CD4-positive, alpha-beta T cell treated with Interleukin-15 for 4 hours (primary cell): ENCODE measurements around the gene LTB4R.

ENCODE experiments used
- DNase-seq: peaks from one replicate; pipeline ENCODE4 v3.0.0-alpha.2; 2020; ENCODE audit warnings: low spot score

LTB4R gene

GRCh38 chr14:24310646-24311604, at the start of gene LTB4R:
Gene LTB4R (plus strand): TSS chr14:24311502. CDS start chr14:24315652, 4,150 bp downstream.
- peak; percentile 71 for DNase-seq

- DNase-seq, result no peak
These were observed 49.4 kb upstream of the LTB4R start for GRCh38 chr14:24261969-24262327.

DNA sequence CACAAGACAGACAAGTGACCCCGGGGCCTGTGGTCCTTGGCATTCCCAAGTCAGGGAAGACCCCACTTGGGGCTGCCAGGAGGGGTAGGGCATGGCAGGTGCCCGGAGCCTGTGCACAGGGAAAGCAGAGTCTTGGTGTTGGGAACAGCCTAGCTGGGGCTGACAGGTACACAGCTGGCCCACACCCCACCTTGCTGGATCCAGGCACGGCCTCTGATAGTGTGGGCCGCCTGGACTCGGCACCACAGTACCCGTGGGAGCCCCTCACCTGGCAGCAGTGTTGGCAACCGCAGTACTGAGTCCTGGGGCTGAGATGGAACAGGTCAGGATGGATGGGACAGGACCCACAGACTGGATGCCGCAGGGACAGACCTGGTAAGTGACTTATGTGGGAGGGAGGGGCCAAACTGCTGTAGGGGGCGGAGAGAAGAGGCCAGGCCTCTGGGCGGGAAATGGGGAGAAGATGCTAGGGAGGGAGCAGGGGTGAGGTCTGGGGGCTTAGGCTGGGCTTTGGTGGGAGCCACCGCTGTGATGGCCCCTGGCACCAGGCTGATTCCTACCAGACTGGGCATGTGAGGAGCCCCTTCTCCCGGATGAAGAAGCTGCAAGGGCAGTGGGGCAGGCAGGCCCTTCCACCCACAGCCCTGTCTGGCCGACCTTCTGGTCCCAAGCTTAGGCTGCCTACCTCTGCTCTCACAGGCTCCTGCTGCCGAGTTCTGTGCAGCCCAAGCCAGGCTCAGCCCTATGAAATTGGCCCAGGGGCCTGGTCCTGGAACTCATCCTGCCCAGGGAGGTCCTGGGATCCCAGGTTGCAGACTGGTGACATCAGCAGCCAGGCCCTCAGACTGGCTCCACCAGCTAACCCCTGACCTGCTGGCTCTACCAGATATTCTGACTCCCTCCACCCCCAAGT, 48.2 kb upstream of the LTB4R start, which contains the start of gene TGM1:
TGM1 (minus strand) TSS at position 357 of the 913 bp plus-strand sequence. CDS start 825 bp downstream, outside the sequence.
- no peak for DNase-seq

DNA sequence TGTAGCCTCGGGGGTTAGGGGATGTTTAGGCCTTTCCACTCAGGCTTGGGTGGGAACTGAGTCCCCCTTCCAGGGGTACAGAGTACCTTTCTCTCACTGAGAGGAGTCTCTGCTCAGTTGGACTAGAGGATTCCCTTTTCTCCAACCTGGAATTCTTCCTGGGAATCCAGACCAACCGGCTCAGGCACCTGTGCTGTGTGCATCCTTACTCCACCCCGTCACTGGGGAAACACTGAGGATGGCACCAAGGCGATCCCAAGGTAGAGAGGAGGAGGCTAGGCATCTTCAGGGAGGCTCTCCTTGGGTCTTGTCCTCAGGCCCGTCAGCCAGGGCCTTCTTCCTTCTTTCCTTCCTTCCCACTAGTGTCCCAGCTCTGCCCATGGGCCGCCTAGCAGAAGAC, 47.5 kb upstream of the LTB4R start:
- DNase-seq, result no peak

- no peak for DNase-seq
These were observed 47.0 kb upstream of the LTB4R start for GRCh38 chr14:24264298-24264697.

GRCh38 chr14:24266344-24267244, 44.7 kb upstream of the LTB4R start:
- no peak for DNase-seq

DNA sequence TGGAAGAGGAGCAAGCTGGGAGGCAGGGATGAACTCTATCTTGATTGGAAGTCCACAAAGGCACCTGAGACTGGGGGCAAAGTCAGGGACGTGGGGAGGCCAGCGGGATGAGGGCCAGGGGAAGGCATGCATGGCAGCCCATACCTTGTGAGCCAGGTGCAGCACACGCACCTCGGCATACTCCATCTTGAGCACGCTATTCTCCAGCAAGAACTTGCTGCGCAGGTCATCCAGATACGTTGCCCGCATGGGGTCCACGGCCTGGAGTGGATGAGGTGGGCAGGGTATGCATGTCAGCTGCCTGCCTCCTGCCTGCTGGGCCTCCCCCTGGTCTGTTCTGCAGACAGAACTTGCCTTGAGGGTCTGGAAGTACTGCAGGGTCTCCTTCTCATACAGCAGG, 43.8 kb upstream of the LTB4R start:
- no peak for DNase-seq

- no peak for DNase-seq
These were observed 43.1 kb upstream of the LTB4R start for GRCh38 chr14:24268225-24268624.

GRCh38 chr14:24269368-24269767, 41.9 kb upstream of the LTB4R start:
- DNase-seq, result no peak

DNA sequence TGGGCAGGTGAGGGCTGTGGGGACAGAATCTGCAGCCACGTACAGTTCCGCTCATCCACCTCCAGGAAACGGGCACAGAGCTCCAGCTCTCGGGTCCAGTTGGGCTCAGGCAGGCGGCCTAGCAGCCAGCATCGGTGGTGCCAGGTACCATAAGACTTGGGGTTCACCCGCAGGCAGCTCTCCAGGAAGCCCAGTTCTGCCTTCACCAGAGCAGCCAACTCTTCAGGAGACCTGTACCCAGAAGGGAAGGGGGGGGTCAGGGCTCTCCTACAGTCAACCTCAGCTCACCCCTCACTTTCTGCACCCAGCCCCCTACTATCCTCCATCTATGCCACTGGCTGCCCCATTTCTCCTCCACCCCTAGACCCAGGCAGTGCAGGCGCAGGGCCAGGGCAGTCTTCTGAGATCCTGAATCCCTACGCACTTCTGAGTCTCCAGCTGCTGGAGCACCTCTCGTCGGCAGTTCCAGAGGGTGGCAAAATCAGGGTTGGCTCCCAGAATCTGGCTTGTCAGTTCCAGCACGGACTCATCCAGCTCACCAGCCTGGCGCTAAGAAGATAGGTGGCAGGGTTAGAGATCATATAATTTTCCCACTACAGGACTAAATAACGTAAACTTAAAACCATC, 41.3 kb upstream of the LTB4R start:
- DNase-seq, result no peak

GRCh38 chr14:24270537-24271133, 40.7 kb upstream of the LTB4R start:
- DNase-seq, result no peak

DNA sequence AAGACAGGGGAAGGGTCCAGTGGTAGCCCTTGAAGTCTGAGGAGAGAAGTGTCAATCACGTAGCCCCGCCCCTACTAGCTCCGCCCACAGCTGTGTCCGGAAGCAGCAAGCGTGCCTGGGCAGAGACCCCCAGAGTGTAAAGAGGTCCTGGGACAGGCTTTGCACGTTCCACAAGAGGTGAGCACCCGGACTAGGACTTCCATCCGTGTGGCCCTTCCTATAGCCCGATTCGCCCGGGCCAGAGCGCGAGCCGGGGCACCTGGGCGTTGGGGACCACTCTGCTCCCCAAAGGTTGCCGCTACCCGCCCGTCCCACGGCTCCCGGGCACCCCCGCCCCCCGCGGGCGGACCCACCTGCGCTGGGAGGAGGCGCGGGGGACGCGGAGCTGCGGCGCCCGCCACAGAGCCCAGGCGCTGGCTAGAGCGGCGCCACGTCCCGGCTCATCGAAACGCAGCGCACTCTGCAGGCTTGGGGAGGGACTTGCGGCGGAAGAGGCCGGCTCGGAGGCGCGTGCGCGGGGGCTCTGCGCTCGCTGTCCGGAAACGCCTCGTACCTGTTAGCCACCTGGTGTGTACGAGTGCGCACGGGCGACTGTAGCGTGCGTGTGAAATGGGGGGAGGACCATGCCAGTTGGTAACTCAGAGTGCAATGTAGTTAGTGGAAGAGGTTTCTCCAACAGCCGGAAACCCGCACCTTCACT, 40.0 kb upstream of the LTB4R start, which contains the start of gene RABGGTA:
RABGGTA (minus strand) TSS at position 464 of the 700 bp plus-strand sequence. CDS start 482 bp downstream, outside the sequence.
- peak; percentile 93 for DNase-seq

GRCh38 chr14:24271834-24272263, 39.5 kb upstream of the LTB4R start:
- no peak for DNase-seq

DNA sequence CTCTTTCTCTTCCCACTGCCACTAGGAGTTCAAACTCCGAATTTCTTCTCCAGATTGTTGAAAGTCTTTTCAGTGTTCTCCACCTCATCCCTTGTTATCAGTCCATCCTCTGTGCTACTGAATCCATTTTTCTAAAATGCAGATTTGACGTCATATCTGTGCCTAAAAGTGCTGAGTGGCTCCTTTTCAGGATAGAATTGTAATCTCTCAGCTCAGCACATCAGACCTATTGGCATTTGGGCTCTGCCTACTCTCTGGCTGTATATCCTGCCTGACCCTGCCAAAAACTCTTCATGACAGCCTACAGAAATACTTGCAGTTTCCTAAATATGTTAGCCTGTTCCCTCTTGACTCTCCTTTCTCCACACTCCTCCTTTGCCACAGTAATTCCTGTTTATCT, 38.8 kb upstream of the LTB4R start:
- DNase-seq, result no peak

DNA sequence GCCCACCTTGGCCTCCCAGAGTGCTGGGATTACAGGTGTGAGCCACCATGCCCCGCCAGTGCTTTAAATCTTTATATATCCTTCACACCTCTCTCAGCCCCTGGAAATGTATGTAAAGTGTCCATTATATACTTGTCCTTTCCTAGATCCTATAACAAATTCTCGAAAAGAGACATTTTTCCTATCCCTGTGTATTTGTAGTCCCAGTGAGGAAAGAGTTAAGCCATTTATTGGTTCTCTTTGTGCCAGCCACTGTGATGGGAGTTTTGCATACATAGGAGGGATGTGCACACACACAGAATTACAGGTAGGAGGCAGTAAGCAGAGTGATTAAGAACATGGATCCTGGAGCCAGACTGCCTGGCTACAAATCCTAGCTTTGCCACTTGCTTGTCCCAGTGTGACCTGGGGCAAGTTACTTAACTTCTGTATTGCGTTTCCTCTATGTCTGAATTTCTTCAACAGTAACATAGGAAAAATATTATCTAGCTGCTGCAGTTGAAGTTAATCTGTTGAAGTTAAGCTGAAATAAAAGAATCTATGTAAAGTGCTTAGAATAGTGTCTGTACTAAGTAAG, 37.8 kb upstream of the LTB4R start:
- no peak for DNase-seq

DNA sequence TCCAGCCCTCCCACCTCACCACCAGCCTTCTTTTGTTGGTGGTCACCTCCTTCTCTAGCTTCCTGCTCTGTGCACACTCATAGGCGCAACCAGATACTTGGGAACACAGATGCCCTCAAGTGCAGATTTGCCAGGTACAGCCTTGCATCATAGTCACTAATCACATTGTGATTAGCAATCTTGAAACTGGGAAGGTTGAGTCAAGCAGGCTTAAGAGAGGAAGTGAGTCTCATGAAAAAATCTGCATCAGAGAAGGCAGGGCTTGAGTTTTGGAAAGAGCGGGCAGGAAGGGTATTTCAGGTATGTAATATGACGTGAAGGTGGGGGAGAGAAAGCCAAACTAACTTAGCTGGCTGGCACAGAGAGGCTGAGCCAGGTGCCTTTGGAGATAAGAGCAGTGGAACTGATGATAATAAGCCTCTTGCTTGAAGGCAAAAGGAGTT, 37.2 kb upstream of the LTB4R start:
- peak; percentile 62 for DNase-seq

DNA sequence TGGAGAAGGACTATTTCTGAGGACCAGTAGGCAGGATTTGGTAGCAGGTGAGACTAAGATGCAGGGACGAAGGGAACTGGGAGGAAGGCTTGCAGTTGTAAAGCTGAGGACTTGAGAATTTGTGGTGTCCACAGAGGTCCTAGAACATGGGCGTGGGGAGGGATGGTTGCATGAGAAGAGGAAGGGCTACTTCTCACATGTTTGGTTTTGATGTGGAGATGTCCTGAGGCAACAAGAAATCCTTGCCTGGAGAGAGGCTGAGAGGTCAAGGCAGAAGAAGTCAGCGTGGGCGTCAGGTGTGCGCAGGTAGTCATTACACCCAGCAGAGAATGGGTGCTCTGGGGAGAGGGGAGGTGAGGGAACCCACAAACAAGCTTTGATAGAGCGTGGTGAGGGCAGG, 34.2 kb upstream of the LTB4R start:
- DNase-seq, result no peak

- DNase-seq, result no peak
These were observed 33.5 kb upstream of the LTB4R start for GRCh38 chr14:24277606-24278321.

DNA sequence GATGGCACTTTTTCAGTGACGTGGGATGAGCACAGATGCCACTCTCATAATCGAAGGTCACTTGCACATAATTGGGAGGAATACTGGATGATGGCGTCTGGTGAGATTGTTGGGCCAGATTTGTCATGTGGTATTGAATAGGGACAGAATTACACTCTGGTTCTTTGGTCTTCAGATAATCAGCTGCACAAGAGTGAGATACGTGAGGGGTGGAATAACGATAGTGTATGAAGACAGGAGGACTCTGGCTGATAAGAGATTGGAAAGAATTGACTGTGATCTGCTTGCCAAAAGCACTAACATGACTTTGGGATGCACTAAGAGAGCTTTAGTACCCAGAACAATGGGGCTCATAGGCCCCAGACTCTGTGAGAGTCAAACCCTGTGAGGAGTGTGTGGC, 32.9 kb upstream of the LTB4R start:
- no peak for DNase-seq
